ENCODE data around the gene MAFG. TPM values are rescaled to one million over a fixed set of nuclear protein-coding genes. Genes with fewer than 3 reads are reported as not detected.

The MAFG gene
- total RNA-seq, 4 donors from 2014 or later = 17.1 to 21.1 (median 19.0) TPM

- Histone ChIP-seq H3K36me3 (peaks cover 79% of the 10 kb centered on the region), H3K4me3 (no peak overlapping the region), H3K4me1 (peaks cover 15% of the 10 kb centered on the region), H3K9me3 (no peaks in the 10 kb centered on the region), H3K27me3 (no peaks in the 10 kb centered on the region), H3K27ac (no peak overlapping the region)
- DNase-seq (ENCODE audit: low spot score in 2 of 2) = peak in 1 of 2 donors; percentile 51
- 94% methylated on average over 5 of the region's 5 CpGs for WGBS
- TF ChIP-seq EP300 (IDR thresholded peaks at IDR 0.05) (no peak), POLR2A (IDR thresholded peaks at IDR 0.05) (no peak), POLR2AphosphoS5 (IDR thresholded peaks at IDR 0.05) (no peak)
- TF ChIP-seq, protein P1, sequence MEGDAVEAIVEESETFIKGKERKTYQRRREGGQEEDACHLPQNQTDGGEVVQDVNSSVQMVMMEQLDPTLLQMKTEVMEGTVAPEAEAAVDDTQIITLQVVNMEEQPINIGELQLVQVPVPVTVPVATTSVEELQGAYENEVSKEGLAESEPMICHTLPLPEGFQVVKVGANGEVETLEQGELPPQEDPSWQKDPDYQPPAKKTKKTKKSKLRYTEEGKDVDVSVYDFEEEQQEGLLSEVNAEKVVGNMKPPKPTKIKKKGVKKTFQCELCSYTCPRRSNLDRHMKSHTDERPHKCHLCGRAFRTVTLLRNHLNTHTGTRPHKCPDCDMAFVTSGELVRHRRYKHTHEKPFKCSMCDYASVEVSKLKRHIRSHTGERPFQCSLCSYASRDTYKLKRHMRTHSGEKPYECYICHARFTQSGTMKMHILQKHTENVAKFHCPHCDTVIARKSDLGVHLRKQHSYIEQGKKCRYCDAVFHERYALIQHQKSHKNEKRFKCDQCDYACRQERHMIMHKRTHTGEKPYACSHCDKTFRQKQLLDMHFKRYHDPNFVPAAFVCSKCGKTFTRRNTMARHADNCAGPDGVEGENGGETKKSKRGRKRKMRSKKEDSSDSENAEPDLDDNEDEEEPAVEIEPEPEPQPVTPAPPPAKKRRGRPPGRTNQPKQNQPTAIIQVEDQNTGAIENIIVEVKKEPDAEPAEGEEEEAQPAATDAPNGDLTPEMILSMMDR (IDR thresholded peaks at IDR 0.05) = no peak
Measured at GRCh38 chr17:81884968-81885367, 42.6 kb downstream of the MAFG start.

GRCh38 chr17:81884520-81884919 lies 43.0 kb downstream of the MAFG start:
- H3K36me3 ChIP-seq = peaks cover 81% of the 10 kb centered on the region
- no peak overlapping the region for H3K4me3 ChIP-seq
- no peak for DNase-seq (ENCODE audit: low spot score in 2 of 2)
- no peaks in the 10 kb centered on the region for H3K9me3 ChIP-seq
- 72% methylated on average over 10 of the region's 11 CpGs for WGBS
- no peaks in the 10 kb centered on the region for H3K27me3 ChIP-seq
- H3K4me1 ChIP-seq = peaks cover 10% of the 10 kb centered on the region
- TF ChIP-seq EP300 (IDR thresholded peaks at IDR 0.05) = no peak
- TF ChIP-seq POLR2A (IDR thresholded peaks at IDR 0.05) = no peak
- TF ChIP-seq POLR2AphosphoS5 (IDR thresholded peaks at IDR 0.05) = no peak
- TF ChIP-seq, protein P1 (IDR thresholded peaks at IDR 0.05) = no peak
- H3K27ac ChIP-seq = no peak overlapping the region

DNA sequence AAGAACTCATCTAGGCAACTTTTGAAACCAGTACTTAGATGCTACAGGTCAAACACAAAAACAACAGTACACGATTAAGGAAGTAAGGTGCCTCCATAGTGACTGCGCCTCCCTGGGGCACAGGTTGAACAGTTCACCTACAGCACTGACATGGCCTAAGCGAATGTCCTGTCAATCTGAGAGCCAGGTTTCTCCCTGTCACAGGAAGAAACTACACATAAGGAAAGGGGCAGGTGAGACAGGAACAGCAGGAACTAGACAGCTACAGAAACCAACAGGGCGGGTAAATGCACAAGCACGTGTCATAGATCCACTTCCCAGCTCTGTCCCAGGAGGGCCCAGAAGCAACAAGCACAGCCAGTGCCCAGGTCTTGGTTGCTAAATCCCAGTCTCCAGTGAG lies 48.4 kb downstream of the MAFG start:
- Histone ChIP-seq H3K27ac (no peak overlapping the region), H3K36me3 (peaks cover 35% of the 10 kb centered on the region), H3K27me3 (no peaks in the 10 kb centered on the region), H3K4me1 (no peaks in the 10 kb centered on the region), H3K4me3 (no peak overlapping the region), H3K9me3 (no peaks in the 10 kb centered on the region)
- TF ChIP-seq, protein P1 (IDR thresholded peaks at IDR 0.05) = no peak
- TF ChIP-seq EP300 (IDR thresholded peaks at IDR 0.05) (no peak), POLR2A (IDR thresholded peaks at IDR 0.05) (no peak), POLR2AphosphoS5 (IDR thresholded peaks at IDR 0.05) (no peak)
- no peak for DNase-seq (ENCODE audit: low spot score in 2 of 2)
- 87% methylated on average over 5 of the region's 5 CpGs for WGBS

- Histone ChIP-seq H3K4me1 (no peaks in the 10 kb centered on the region), H3K36me3 (peaks cover 27% of the 10 kb centered on the region), H3K27ac (no peak overlapping the region), H3K27me3 (no peaks in the 10 kb centered on the region), H3K4me3 (no peak overlapping the region), H3K9me3 (no peaks in the 10 kb centered on the region)
- no peak for TF ChIP-seq POLR2A (IDR thresholded peaks at IDR 0.05)
- TF ChIP-seq POLR2AphosphoS5 (IDR thresholded peaks at IDR 0.05) = no peak
- TF ChIP-seq, protein P1 (IDR thresholded peaks at IDR 0.05) = no peak
- no peak for DNase-seq (ENCODE audit: low spot score in 2 of 2)
- 90% methylated on average over 3 of the region's 3 CpGs for WGBS
Measured at GRCh38 chr17:81878294-81878693, 49.2 kb downstream of the MAFG start.

- Histone ChIP-seq H3K4me1 (peaks cover 7% of the 10 kb centered on the region), H3K36me3 (peaks cover 22% of the 10 kb centered on the region), H3K9me3 (no peaks in the 10 kb centered on the region), H3K27me3 (no peaks in the 10 kb centered on the region), H3K4me3 (no peak overlapping the region), H3K27ac (no peak overlapping the region)
- TF ChIP-seq POLR2A (IDR thresholded peaks at IDR 0.05) = no peak
- TF ChIP-seq, protein P1 (IDR thresholded peaks at IDR 0.05) = no peak
- WGBS = 99% methylated on average over 5 of the region's 5 CpGs
- no peak for DNase-seq (ENCODE audit: low spot score in 2 of 2)
Measured at GRCh38 chr17:81877569-81877968, 50.0 kb downstream of the MAFG start.

All from suprapubic skin (tissue), 4 donors.